Endodermal cell (in vitro differentiated cells): ENCODE measurements around the gene CNDP2. TPM values are rescaled to one million over a fixed set of nuclear protein-coding genes. Genes with fewer than 3 reads are reported as not detected.

ENCODE experiments used
- DNase-seq: peaks from one replicate; pipeline ENCODE4 v3.0.0-alpha.2; 2017
- H3K27ac ChIP-seq: 2 replicates; pipeline ENCODE4 v1.5.1; 2013; ENCODE audit warnings: mild to moderate bottlenecking, low read depth, low read length, moderate library complexity
- H3K27me3 ChIP-seq: 2 replicates; pipeline ENCODE4 v1.6.1; 2013; ENCODE audit warnings: mild to moderate bottlenecking, low read length, moderate library complexity; ENCODE audit not compliant: insufficient read depth, control insufficient read depth, poor library complexity, severe bottlenecking
- H3K36me3 ChIP-seq: 2 replicates; pipeline ENCODE4 v1.7.0; 2013; ENCODE audit warnings: mild to moderate bottlenecking, low read length, moderate library complexity; ENCODE audit not compliant: control insufficient read depth, insufficient read depth
- H3K4me1 ChIP-seq: one replicate; pipeline ENCODE4 v1.7.0; 2013; ENCODE audit warnings: low read length; ENCODE audit not compliant: control insufficient read depth, insufficient read depth
- H3K4me3 ChIP-seq: 2 replicates; pipeline ENCODE4 v1.5.1; 2013; ENCODE audit warnings: mild to moderate bottlenecking, low read length, moderate library complexity
- H3K9ac ChIP-seq: 2 replicates; pipeline ENCODE4 v1.6.1; 2013; ENCODE audit warnings: mild to moderate bottlenecking, low read length, moderate library complexity; ENCODE audit not compliant: poor library complexity, severe bottlenecking; ENCODE audit errors: extremely low read depth
- H3K9me3 ChIP-seq: 2 replicates; pipeline ENCODE4 v1.6.1; 2013; ENCODE audit warnings: mild to moderate bottlenecking, low read length, moderate library complexity; ENCODE audit not compliant: control insufficient read depth
- H3K27ac Mint-ChIP-seq: 2 replicates; pipeline ENCODE4 v1.8.0; 2020; ENCODE audit warnings: mixed read lengths
- H3K27me3 Mint-ChIP-seq: 2 replicates; pipeline ENCODE4 v1.8.0; 2021; ENCODE audit warnings: mild to moderate bottlenecking, mixed read lengths; ENCODE audit not compliant: insufficient read depth
- H3K36me3 Mint-ChIP-seq: 2 replicates; pipeline ENCODE4 v1.8.0; 2020; ENCODE audit warnings: low read depth, mixed read lengths
- H3K4me1 Mint-ChIP-seq: 2 replicates; pipeline ENCODE4 v1.8.0; 2020; ENCODE audit warnings: mixed read lengths
- H3K4me3 Mint-ChIP-seq: 2 replicates; pipeline ENCODE4 v1.8.0; 2020; ENCODE audit warnings: mild to moderate bottlenecking, moderate library complexity, mixed read lengths
- H3K9me3 Mint-ChIP-seq: 2 replicates; pipeline ENCODE4 v1.8.0; 2020; ENCODE audit warnings: mild to moderate bottlenecking, mixed read lengths
- WGBS, 2 experiments: methylation state at CpG; one replicate each; pipeline versions ENCODE4 v1.1.5 to v1.1.7; 2013; ENCODE audit warnings: missing lambda C conversion rate in 2 of 2, mixed read lengths in 1 of 2; ENCODE audit not compliant: insufficient coverage in 1 of 2, insufficient read length in 1 of 2; 5-methylcytosine and 5-hydroxymethylcytosine counted together
- total RNA-seq, 2 donors: library from RNA; stranded (reverse); fragmentation: NEBNext Ultra II Directional in 1 of 2; extraction: Animal tissue kit (Norgen Biotek cat#: 25700) in 1 of 2; gene quantifications; 2 replicates in 1 of 2; 3 replicates in 1 of 2; pipeline ENCODE4 v1.2.1, GENCODE V29; 2021
- TF ChIP-seq, protein P1 (sequence below): fragments of 200-600 bp; sonication (generic); conservative IDR thresholded peaks from 2 replicates; pipeline ENCODE4 v1.5.0; 2021; ENCODE audit warnings: antibody characterized with exemption, mild to moderate bottlenecking

CNDP2 gene
- total RNA-seq, 2 donors from 2014 or later = 385 to 416 TPM

DNA sequence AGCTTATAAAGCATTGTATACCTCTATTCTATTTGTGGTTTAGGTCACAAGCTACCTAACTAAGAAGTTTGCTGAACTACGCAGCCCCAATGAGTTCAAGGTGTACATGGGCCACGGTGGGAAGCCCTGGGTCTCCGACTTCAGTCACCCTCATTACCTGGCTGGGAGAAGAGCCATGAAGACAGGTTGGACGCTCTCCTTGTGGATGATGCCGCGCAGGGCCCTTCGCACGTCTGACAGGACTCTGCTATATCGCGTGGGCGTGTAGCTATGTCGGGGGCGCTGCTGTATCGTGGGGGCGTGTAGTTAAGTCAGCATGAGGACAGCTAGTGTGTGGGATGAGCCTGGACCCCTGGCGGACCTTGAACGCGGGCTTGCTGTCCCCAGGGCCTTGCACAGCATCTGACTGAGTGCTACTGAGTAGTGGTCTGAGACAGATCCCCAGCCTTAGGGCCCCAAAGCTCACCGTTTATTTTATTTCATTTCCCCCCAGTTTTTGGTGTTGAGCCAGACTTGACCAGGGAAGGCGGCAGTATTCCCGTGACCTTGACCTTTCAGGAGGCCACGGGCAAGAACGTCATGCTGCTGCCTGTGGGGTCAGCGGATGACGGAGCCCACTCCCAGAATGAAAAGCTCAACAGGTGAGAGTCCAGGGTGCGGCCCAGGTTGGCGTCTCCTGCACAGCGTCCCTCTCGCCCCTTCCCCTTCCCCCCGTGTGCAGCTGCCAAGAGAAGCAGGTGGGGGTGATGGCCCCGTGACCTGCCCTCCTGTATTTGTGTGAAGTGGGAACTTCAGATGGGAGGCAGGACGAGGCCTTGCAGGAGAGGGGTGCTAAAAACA, 22.5 kb downstream of the CNDP2 start:
- no peaks in the 10 kb centered on the region for H3K4me1 ChIP-seq
- DNase-seq = peak; percentile 31
- H3K9me3 Mint-ChIP-seq = peaks cover 9% of the 10 kb centered on the region
- no peak overlapping the region for H3K27ac Mint-ChIP-seq
- TF ChIP-seq, protein P1, sequence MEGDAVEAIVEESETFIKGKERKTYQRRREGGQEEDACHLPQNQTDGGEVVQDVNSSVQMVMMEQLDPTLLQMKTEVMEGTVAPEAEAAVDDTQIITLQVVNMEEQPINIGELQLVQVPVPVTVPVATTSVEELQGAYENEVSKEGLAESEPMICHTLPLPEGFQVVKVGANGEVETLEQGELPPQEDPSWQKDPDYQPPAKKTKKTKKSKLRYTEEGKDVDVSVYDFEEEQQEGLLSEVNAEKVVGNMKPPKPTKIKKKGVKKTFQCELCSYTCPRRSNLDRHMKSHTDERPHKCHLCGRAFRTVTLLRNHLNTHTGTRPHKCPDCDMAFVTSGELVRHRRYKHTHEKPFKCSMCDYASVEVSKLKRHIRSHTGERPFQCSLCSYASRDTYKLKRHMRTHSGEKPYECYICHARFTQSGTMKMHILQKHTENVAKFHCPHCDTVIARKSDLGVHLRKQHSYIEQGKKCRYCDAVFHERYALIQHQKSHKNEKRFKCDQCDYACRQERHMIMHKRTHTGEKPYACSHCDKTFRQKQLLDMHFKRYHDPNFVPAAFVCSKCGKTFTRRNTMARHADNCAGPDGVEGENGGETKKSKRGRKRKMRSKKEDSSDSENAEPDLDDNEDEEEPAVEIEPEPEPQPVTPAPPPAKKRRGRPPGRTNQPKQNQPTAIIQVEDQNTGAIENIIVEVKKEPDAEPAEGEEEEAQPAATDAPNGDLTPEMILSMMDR = no peak
- H3K9ac ChIP-seq = no peak overlapping the region
- no peaks in the 10 kb centered on the region for H3K9me3 ChIP-seq
- no peak overlapping the region for H3K27ac ChIP-seq
- no peaks in the 10 kb centered on the region for H3K27me3 Mint-ChIP-seq
- H3K4me1 Mint-ChIP-seq = no peaks in the 10 kb centered on the region
- H3K36me3 Mint-ChIP-seq = peaks cover 84% of the 10 kb centered on the region
- peaks cover 77% of the 10 kb centered on the region for H3K36me3 ChIP-seq
- H3K4me3 ChIP-seq = no peak overlapping the region
- no peak overlapping the region for H3K4me3 Mint-ChIP-seq
- WGBS, 2 experiments = 87 to 88% methylated on average over 15 to 30 of the region's 32 CpGs
- H3K27me3 ChIP-seq = no peaks in the 10 kb centered on the region

- Histone ChIP-seq H3K27me3 (no peaks in the 10 kb centered on the region), H3K4me1 (no peaks in the 10 kb centered on the region), H3K4me3 (no peak overlapping the region), H3K36me3 (peaks cover 72% of the 10 kb centered on the region), H3K9me3 (no peaks in the 10 kb centered on the region), H3K27ac (no peak overlapping the region), H3K9ac (no peak overlapping the region)
- Mint-ChIP-seq H3K27me3 (no peaks in the 10 kb centered on the region), H3K4me1 (peaks cover 7% of the 10 kb centered on the region), H3K4me3 (no peak overlapping the region), H3K9me3 (peaks cover 9% of the 10 kb centered on the region), H3K27ac (peak overlapping the region; percentile 61), H3K36me3 (peaks cover 83% of the 10 kb centered on the region)
- TF ChIP-seq, protein P1 = no peak
- WGBS, 2 experiments = 94 to 100% methylated on average over 10 to 18 of the region's 18 CpGs
- no peak for DNase-seq
These were observed 23.3 kb downstream of the CNDP2 start for GRCh38 chr18:74519320-74520095.

GRCh38 chr18:74520096-74520833, 24.1 kb downstream of the CNDP2 start:
- H3K36me3 ChIP-seq = peaks cover 64% of the 10 kb centered on the region

More at GRCh38 chr18:74520096-74520833, 24.1 kb downstream of the CNDP2 start:
- TF ChIP-seq, protein P1 = no peak
- Mint-ChIP-seq H3K4me3 (no peak overlapping the region), H3K27me3 (no peaks in the 10 kb centered on the region), H3K27ac (no peak overlapping the region), H3K36me3 (peaks cover 76% of the 10 kb centered on the region), H3K9me3 (peaks cover 9% of the 10 kb centered on the region), H3K4me1 (peaks cover 7% of the 10 kb centered on the region)
- no peak overlapping the region for H3K27ac ChIP-seq
- H3K4me1 ChIP-seq = no peaks in the 10 kb centered on the region
- no peak overlapping the region for H3K4me3 ChIP-seq
- DNase-seq = no peak
- 88 to 91% methylated on average over 13 to 14 of the region's 14 CpGs for WGBS, 2 experiments
- H3K27me3 ChIP-seq = no peaks in the 10 kb centered on the region
- H3K9me3 ChIP-seq = no peaks in the 10 kb centered on the region
- no peak overlapping the region for H3K9ac ChIP-seq
